Measurements from ENCODE around the gene KLHDC4. TPM values are rescaled to one million over a fixed set of nuclear protein-coding genes. Genes with fewer than 3 reads are reported as not detected.
A peak's percentile ranks its signal among the peaks of the same experiment; 100 is the strongest.

KLHDC4 gene
- polyA plus RNA-seq, 2 of the 4 experiments (the other 2 are of a cell fraction), result 25.9 to 37.2 TPM

DNA sequence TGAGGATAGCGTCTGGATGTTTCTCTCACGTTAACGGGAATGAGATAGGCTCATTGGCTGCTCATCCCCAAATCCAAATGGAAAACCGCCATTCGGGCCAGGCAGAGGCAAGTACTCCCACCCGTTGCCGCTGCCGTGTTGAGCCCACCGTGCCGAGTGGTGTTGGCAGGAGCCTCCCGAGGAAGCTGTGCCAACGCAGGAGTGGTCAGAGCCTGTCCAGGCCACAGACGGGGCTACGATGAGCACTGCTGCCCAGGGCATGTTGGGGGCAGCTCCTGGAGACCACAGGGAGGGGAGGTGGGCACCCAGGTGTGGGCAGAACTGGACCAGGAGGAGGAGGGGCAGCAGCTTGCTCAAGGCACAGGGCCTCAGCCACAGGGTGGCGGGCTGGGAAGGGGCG lies 72.0 kb downstream of the KLHDC4 start:
- no peak for ATAC-seq
- Histone ChIP-seq H3K4me2 (no peak overlapping the region), H3K27ac (no peak overlapping the region), H3K4me1 (no peaks in the 10 kb centered on the region), H3K9me3 (no peaks in the 10 kb centered on the region), H3K4me3 (no peak overlapping the region)
- POLR2A ChIA-PET, result no interaction called here
- no peak for DNase-seq (ENCODE audit: low read depth in 1 of 2, low spot score in 1 of 2)
- no peak for FAIRE-seq
- CTCF ChIA-PET, result interaction anchor here (1.0 to 1.8 kb wide), 3 partner anchors 9 to 58 kb away, joined by 3 to 5 read pairs (median 3); no protein-coding TSS in a partner anchor
- TF ChIP-seq HOXB5 (CRISPR knock-in tag; IDR thresholded peaks at IDR 0.05), result no peak
- TF ChIP-seq, protein P1, sequence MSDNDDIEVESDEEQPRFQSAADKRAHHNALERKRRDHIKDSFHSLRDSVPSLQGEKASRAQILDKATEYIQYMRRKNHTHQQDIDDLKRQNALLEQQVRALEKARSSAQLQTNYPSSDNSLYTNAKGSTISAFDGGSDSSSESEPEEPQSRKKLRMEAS (IDR thresholded peaks at IDR 0.05), result no peak
- TF ChIP-seq ZNF302 (CRISPR knock-in tag; IDR thresholded peaks at IDR 0.05), result no peak
- 94% methylated on average over 9 of the region's 16 CpGs for WGBS (ENCODE audit: missing lambda C conversion rate)

DNA sequence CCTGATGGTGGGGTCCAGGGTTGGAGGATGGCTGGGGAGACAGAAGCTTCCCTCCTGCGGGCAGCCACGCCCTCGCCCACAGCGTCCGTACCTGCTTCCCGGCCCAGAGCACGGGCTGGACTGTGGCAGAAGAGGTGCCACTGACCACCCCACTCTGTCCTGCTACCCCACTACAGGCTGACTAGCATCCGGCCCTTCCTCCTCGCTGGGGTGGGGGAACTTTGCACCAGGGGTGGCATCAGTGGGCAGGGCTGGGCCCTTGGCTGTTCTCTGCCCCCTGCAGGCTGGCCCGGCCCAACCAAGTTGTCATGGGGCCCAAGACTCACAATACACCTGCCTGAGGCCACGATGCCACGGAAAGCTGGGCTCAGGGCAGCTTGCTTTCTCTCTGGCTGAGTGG lies 73.0 kb downstream of the KLHDC4 start:
- H3K4me2 ChIP-seq, result no peak overlapping the region
- H3K9me3 ChIP-seq, result no peaks in the 10 kb centered on the region
- no peaks in the 10 kb centered on the region for H3K4me1 ChIP-seq
- WGBS (ENCODE audit: missing lambda C conversion rate), result 79% methylated on average over 12 of the region's 12 CpGs
- POLR2A ChIA-PET, result no interaction called here
- no peak overlapping the region for H3K4me3 ChIP-seq
- no peak overlapping the region for H3K27ac ChIP-seq
- TF ChIP-seq KDM5A (IDR thresholded peaks at IDR 0.05) (no peak), EP300 (IDR thresholded peaks at IDR 0.05) (no peak), RARB (CRISPR knock-in tag; IDR thresholded peaks at IDR 0.05) (no peak), ZSCAN20 (CRISPR knock-in tag; IDR thresholded peaks at IDR 0.05) (no peak), EHF (CRISPR knock-in tag; IDR thresholded peaks at IDR 0.05) (no peak), NPAS2 (CRISPR knock-in tag; IDR thresholded peaks at IDR 0.05; ENCODE audit: borderline replicate concordance) (no peak), JUNB (IDR thresholded peaks at IDR 0.05) (no peak), HOXB5 (CRISPR knock-in tag; IDR thresholded peaks at IDR 0.05) (no peak), SMC3 (IDR thresholded peaks at IDR 0.05) (no peak), ESRRA (IDR thresholded peaks at IDR 0.05; ENCODE audit: borderline replicate concordance, low read length) (no peak), MAZ (IDR thresholded peaks at IDR 0.05; ENCODE audit: borderline replicate concordance, low read depth, low read length) (no peak)
- TF ChIP-seq, protein P2, sequence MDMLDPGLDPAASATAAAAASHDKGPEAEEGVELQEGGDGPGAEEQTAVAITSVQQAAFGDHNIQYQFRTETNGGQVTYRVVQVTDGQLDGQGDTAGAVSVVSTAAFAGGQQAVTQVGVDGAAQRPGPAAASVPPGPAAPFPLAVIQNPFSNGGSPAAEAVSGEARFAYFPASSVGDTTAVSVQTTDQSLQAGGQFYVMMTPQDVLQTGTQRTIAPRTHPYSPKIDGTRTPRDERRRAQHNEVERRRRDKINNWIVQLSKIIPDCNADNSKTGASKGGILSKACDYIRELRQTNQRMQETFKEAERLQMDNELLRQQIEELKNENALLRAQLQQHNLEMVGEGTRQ (IDR thresholded peaks at IDR 0.05), result no peak
- TF ChIP-seq, protein P3, sequence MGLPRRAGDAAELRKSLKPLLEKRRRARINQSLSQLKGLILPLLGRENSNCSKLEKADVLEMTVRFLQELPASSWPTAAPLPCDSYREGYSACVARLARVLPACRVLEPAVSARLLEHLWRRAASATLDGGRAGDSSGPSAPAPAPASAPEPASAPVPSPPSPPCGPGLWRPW (IDR thresholded peaks at IDR 0.05), result no peak
- TF ChIP-seq, protein P4, sequence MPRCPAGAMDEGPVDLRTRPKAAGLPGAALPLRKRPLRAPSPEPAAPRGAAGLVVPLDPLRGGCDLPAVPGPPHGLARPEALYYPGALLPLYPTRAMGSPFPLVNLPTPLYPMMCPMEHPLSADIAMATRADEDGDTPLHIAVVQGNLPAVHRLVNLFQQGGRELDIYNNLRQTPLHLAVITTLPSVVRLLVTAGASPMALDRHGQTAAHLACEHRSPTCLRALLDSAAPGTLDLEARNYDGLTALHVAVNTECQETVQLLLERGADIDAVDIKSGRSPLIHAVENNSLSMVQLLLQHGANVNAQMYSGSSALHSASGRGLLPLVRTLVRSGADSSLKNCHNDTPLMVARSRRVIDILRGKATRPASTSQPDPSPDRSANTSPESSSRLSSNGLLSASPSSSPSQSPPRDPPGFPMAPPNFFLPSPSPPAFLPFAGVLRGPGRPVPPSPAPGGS (IDR thresholded peaks at IDR 0.05), result no peak
- TF ChIP-seq, protein P5, sequence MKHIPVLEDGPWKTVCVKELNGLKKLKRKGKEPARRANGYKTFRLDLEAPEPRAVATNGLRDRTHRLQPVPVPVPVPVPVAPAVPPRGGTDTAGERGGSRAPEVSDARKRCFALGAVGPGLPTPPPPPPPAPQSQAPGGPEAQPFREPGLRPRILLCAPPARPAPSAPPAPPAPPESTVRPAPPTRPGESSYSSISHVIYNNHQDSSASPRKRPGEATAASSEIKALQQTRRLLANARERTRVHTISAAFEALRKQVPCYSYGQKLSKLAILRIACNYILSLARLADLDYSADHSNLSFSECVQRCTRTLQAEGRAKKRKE (CRISPR knock-in tag; IDR thresholded peaks at IDR 0.05; ENCODE audit: low read depth), result no peak
- CTCF ChIA-PET, result interaction anchor here (1.7 to 1.8 kb wide), 2 partner anchors 10 to 11 kb away, joined by 5 read pairs; no protein-coding TSS in a partner anchor
- DNase-seq (ENCODE audit: low read depth in 1 of 2, low spot score in 1 of 2), result no peak
- no peak for FAIRE-seq
- peak; percentile 12 to 24; a peak in 4 of 6 replicates for ATAC-seq

DNA sequence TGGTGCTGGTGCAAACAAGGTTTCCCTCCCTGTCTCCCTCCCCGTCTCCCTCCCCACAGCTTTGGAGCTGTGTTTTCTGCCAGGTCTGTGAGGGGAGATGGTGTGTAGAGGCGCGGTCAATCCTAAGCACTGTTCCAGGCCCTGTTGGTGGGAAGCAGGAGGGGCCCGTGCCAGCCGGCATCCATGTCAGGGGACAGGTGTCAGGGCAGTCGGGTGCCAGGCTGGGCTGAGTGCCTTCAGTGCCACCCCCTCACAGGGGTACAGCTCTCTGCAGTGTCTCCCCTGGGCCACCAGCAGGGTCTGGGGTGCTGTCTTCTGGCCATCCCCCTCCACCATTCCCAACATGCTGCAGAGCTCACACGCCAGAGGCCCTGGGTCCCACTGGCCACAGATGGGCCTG lies 73.6 kb downstream of the KLHDC4 start:
- no peak overlapping the region for H3K27ac ChIP-seq
- ChIA-PET POLR2A (interaction anchor here (0.6 kb wide), 1 partner anchor 276 kb away, joined by 3 read pairs; no protein-coding TSS in a partner anchor), CTCF (interaction anchor here (0.8 to 1.8 kb wide), 3 partner anchors 10 to 19 kb away, joined by 5 read pairs; no protein-coding TSS in a partner anchor)
- no peak overlapping the region for H3K4me3 ChIP-seq
- no CpG with 5 or more reads among the region's 7 CpGs for WGBS (ENCODE audit: missing lambda C conversion rate)
- TF ChIP-seq EHMT2 (IDR thresholded peaks at IDR 0.05; ENCODE audit: low read depth) (no peak), JUNB (IDR thresholded peaks at IDR 0.05) (no peak), POLR2A (IDR thresholded peaks at IDR 0.05; ENCODE audit: low read length) (no peak), FOXS1 (CRISPR knock-in tag; IDR thresholded peaks at IDR 0.05) (no peak), RCOR1 (IDR thresholded peaks at IDR 0.05; ENCODE audit: low read depth, low read length) (no peak), ZFP36 (IDR thresholded peaks at IDR 0.05; ENCODE audit: borderline replicate concordance, partially characterized antibody) (no peak), ZSCAN20 (CRISPR knock-in tag; IDR thresholded peaks at IDR 0.05) (no peak)
- TF ChIP-seq, protein P6, sequence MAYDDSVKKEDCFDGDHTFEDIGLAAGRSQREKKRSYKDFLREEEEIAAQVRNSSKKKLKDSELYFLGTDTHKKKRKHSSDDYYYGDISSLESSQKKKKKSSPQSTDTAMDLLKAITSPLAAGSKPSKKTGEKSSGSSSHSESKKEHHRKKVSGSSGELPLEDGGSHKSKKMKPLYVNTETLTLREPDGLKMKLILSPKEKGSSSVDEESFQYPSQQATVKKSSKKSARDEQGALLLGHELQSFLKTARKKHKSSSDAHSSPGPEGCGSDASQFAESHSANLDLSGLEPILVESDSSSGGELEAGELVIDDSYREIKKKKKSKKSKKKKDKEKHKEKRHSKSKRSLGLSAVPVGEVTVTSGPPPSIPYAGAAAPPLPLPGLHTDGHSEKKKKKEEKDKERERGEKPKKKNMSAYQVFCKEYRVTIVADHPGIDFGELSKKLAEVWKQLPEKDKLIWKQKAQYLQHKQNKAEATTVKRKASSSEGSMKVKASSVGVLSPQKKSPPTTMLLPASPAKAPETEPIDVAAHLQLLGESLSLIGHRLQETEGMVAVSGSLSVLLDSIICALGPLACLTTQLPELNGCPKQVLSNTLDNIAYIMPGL (CRISPR knock-in tag; IDR thresholded peaks at IDR 0.05; ENCODE audit: borderline replicate concordance), result no peak
- TF ChIP-seq, protein P5 (CRISPR knock-in tag; IDR thresholded peaks at IDR 0.05; ENCODE audit: low read depth), result no peak
- TF ChIP-seq, protein P4 (IDR thresholded peaks at IDR 0.05), result no peak
- H3K9me3 ChIP-seq, result no peaks in the 10 kb centered on the region
- DNase-seq (ENCODE audit: low read depth in 1 of 2, low spot score in 1 of 2) (no peak), FAIRE-seq (no peak), ATAC-seq (peak; percentile 7 to 15; a peak in 3 of 6 replicates)
- no peak overlapping the region for H3K4me2 ChIP-seq
- no peaks in the 10 kb centered on the region for H3K4me1 ChIP-seq
